HS-5 (cell line): ENCODE results near the gene STRIP2.
"Not testable (repeated sequence)": the region's sequence is repeated elsewhere in the genome, so short reads cannot be mapped to it uniquely, and the experiment has no call there.

Source experiments
- DNase-seq: peaks from one replicate; pipeline ENCODE4 v3.0.0-alpha.2; 2012; ENCODE audit warnings: low read depth

Gene STRIP2, protein sequence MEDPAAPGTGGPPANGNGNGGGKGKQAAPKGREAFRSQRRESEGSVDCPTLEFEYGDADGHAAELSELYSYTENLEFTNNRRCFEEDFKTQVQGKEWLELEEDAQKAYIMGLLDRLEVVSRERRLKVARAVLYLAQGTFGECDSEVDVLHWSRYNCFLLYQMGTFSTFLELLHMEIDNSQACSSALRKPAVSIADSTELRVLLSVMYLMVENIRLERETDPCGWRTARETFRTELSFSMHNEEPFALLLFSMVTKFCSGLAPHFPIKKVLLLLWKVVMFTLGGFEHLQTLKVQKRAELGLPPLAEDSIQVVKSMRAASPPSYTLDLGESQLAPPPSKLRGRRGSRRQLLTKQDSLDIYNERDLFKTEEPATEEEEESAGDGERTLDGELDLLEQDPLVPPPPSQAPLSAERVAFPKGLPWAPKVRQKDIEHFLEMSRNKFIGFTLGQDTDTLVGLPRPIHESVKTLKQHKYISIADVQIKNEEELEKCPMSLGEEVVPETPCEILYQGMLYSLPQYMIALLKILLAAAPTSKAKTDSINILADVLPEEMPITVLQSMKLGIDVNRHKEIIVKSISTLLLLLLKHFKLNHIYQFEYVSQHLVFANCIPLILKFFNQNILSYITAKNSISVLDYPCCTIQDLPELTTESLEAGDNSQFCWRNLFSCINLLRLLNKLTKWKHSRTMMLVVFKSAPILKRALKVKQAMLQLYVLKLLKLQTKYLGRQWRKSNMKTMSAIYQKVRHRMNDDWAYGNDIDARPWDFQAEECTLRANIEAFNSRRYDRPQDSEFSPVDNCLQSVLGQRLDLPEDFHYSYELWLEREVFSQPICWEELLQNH

DNA sequence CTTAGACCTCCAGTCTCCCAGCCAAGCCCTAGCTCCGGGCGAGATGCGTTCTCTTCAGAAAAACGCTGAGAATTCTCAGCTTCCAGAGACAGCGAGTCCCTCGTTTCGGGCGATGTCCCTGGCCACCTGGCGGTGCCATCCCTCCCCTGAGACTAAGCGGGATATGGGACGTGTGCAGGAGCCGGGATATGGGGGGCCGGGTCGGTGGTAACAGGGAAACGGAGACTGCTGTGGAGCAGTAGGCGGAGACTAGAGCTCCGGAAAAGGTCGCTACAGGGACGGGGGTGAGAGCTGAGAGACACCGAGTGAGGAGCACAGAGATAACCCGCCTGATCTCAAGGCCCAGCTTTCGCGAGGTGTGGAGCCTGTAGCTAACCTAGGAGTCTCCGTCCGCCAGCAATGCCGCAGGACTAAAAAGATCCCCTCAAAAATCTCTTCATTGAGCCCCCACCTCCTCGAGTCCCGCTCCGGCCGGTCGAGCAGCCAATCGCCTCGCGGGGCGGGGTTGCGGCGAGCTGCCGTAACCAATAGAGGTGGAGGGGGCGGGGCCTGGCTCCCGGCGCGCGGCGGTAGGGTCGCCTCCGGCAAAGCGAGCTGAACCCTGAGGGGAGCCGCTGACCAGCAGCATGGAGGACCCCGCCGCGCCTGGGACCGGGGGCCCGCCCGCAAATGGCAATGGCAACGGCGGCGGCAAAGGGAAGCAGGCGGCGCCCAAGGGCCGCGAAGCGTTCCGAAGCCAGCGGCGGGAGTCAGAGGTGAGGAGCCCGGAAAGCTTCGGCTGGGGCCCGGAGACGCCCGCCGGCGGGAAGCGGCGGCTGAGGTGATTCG lies at the start of gene STRIP2:
STRIP2 (plus strand) TSS at position 586 of the 828 bp plus-strand sequence; CDS start at position 627, 41 bp downstream.
- peak; percentile 36 for DNase-seq

DNA sequence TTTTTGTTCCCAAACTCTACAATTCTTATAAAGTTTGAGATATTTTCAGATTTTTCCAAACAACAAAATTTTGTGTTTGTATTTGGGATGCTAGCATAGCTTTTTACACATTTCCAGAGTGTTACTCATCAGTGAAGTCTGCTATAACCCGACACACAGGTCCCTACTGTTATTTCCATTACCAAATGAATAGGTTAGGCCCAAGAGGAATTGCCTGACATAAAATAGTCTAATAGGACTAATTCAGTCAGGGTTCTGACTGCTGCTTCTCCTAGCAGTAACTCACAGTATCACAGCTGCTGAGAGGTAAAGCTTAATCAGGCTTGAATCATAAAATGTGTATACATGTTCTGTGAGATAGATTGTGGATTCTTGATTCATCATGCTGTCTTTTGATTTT lies 49.1 kb upstream of the STRIP2 start:
- DNase-seq = no peak

DNA sequence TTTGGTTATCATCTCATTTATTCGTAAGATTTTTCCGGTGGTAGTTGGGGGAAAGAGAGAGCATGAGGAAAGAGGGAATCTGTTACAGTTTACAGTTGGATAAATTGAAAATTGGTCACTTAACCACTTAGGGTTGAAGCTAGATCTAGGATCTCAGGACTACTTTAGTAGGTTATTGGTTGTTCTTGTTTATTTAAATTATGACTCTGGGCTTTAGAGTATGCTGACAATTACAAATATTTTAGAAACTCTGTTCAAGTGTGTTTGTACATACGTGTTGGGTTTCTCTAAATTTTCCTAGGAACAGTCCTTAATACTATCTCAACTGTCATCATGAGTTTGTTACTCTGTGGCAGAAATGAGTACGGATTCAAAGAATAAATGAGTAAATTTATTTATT lies 48.6 kb upstream of the STRIP2 start:
- DNase-seq = no peak

DNA sequence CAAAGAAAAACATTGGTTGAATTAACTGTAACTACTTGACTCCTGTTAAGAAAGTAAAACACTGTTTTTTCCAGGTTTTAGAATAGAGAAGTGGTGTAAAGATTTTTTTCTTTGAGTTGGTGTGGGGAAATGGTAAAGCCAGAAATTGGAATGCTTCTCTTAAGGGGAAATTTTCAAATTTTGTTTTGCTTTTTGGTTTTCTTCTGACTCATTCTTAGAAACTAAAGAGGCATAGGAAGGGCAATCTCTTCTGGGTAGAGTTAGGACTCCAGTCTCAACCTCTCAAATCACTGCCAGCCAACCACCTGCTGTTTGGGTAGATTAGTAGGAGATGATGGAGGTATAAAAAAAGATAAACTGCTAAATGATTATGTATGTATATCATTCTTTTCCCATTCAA lies 47.7 kb upstream of the STRIP2 start:
- DNase-seq = no peak

DNA sequence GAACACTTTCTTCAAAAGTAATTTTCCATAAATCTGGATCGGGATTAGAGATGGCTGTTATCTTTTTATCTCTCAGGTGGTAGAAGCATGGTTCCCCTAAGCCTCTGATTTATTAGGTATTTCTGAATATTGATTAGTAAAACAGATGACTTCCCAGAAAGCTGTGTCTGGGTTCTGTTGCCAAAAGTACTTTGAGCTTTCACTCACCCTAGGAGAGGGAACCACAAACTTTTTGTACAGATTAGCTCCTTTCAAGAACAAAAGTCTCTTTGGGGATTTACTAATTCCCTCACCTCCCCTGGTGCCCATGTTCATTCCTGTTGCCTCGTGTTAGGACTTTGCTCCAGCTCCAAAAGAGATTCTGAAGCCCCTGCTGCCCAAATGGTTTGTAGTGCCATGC lies 46.7 kb upstream of the STRIP2 start:
- DNase-seq = no peak

DNA sequence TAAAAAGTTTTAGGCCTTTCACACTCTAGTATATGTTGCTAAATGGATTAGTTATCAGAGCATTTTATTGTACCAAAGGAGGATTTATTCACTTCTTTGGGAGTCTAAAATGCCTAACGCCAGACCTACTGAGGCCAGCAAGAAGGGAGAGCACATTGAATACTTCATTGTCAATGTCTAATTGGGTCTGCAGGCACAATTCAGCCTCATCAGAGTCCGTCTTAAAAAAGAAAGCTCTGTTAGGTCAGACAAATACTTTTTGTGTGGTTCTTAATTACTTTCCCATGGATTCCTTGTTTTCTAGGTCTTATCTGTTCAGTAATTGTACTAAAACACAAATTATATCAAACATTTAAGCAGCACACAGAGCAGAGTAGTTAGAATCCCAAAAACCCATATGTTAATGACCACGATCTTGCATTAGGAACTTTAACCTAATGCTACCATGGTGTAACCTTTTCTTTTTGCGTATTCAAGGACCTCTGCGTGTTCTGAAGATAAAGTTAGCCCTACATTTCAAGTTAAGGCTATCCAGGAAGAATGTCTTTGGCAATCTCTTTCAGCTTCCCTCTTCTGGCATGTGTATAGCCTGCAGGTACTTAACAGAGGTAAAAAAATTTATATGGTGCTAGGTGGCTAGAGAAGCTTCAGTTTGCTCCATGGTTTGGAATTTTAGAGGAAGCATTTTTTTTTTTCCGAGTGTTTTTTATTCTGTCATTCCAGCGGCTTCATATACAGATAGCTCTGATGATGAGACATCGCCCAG lies 45.7 kb upstream of the STRIP2 start:
- DNase-seq = no peak

DNA sequence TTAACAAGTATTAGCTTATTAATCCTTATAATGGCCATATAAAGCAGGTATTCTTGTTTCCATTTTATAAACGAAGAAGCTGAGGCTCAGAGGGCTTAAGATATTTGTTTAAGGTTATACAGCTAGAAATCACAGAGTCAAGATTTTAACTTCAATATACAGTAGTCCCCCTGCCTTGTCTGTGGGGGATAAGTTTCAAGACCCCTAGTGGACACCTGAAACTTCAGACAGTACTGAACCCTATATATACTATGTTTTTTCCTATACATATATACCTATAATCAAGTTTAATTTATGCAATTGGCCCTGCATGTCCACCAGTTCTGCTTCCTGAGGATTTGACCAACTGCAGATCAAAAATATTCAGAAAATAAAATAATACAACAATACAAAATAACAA lies 44.4 kb upstream of the STRIP2 start:
- DNase-seq = no peak

DNA sequence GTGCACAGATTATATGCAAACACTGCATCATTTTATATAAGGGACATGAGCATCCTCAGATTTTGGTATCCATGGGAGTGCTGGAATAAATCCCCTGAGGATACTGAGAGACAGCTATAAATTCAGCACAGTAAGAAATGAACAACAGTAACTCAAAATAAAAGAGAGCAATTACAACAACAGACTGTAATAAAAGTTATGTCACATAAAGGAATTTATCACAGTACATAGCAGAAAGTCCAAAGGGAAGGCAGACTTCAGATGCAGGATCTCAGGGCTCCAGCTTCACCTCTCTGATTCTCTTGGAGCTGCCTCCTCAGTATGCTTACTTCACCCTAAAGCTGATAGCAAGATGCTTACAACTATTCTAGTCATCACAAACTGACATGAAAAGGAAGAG lies 43.9 kb upstream of the STRIP2 start:
- DNase-seq = no peak

DNA sequence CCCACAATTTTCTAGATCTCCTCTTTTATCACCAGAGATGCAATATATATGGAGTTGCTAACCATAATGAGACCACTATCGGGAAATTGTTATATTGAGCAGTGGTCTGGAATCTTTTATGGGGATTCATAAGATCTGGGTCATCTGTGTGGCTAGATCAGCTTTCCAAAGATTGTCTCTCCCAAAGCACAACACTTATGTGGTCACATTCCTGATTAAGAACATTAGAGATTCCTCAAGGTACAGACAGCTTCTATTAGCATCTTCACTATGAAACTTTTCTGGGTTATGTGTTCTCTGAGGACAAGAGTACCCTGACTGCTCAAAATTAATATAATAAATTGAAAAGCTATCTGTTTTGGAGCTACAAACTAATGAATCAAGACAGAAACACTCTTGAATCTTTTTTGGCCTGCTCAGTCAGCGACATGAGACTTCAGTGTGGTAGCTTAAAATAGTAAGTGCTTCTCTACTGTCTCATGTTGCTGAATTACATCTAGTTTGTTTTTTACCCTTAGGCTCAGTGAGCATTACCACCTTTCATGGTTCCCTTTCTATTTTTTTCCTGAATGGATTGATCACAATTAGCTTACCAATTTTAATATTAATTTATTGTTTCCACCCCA lies 42.6 kb upstream of the STRIP2 start:
- DNase-seq = no peak

DNA sequence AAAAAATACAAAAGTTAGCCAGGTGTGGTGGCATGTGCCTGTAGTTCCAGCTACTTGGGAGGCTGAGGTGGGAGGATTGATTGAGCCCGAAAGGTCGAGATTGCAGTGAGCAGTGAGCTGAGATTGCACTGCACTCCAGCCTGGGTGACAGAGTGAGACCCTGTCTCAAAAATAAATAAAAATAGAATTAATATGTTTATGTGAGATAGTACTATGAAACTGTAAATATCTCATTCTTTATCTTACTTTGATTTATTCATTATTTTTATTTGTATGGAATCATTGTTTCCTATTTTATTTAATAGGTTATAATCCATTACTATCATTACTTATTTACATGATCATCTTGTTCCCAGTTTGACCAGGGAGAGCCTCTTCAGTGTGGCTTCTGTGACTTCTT lies 41.0 kb upstream of the STRIP2 start:
- DNase-seq = no peak

DNA sequence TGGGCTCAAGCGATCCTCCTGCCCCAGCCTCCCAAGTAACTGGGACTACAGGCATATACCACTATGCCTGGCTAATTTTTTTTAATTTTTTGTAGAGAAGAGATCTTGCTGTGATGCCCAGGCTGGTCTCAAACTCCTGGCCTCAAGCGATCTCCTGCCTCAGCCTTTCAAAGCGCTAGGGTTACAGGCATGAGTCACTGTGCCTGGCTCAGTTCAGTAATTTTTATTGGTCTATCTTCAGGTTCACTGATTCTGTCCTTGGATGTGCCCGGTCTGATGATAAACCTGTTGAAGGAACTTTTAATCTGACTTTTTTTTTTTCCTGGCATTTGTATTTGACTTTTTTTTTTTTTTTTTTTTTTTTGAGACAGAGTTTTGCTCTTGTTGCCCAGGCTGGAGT lies 40.1 kb upstream of the STRIP2 start:
- no peak for DNase-seq

DNA sequence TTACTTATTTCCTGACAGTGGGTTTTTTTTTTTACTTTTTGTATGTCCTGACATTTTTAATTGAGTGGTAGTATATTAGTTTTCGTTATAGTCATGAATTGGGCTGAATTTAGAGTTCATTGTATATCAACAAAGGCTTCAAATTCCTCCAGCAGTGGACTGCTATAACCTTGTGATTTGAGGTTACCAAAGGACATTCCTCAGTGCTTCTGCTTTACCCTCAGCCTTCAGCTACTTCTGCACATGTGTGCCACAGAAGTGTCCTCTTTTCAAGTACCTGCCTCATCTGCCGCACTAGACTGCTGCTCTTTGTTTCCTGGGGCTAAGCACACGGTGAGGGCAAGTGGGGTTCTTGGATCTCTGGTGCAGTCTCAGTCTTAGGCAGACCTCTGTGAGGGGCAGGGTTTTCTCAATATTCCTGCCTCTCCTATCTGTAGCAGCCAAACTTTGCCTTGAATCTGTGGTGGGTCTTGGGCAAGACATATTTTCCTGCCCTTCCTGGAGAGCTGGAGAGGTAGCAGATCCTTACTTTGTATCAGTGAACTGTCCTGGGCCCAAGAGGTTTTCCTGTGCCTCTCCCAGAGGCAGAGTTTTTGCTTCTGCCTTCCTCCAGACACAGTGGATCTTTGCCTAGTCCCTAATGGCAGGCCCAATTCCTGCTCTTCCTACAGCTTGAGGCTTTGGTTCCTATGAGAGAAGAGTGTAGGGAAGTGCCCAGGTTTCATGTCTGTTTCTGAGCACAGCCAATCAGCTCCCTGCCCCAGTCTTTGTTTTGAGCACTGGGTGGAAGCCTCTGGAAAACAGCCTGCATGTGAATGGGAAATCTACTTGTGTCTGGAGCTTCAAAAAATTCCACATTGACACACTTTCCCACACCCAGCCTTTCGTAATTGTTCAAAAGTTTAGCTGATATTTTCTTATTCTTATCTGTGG lies 39.0 kb upstream of the STRIP2 start:
- no peak for DNase-seq

DNA sequence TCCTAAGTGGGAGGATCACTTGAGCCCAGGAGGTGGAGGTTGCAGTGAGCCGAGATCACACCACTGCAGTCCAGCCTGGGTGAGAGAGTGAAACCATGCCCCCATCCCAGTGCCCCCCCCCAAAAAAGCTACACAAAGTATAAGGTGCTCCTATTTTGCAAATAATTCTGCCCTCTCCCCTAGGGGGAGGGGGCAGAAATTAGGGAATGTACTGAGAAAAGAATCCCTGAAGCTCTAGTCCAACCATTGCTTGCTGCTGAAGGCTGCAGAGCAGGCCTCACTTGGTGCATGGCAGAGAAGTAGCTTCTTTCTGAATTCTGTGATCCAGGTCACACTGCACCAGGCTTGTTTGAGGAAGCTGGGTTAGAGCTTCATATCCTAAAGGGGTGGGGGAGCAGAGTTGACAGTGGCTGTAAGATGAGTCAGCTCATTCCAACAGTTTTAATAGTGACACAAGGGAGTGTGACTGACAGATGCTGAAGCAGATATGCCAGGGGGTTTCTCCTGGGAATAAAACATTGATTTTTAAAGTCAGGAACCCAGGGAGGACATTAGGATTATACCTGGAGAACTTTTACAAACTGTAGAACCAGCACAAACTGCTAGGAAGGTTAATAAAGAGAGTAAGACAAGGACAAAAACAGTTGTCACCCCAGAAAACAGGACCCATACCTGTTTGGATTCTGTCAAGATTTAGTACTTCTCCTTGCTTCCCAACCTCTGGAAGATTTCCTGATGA lies 32.8 kb upstream of the STRIP2 start:
- DNase-seq = no peak

DNA sequence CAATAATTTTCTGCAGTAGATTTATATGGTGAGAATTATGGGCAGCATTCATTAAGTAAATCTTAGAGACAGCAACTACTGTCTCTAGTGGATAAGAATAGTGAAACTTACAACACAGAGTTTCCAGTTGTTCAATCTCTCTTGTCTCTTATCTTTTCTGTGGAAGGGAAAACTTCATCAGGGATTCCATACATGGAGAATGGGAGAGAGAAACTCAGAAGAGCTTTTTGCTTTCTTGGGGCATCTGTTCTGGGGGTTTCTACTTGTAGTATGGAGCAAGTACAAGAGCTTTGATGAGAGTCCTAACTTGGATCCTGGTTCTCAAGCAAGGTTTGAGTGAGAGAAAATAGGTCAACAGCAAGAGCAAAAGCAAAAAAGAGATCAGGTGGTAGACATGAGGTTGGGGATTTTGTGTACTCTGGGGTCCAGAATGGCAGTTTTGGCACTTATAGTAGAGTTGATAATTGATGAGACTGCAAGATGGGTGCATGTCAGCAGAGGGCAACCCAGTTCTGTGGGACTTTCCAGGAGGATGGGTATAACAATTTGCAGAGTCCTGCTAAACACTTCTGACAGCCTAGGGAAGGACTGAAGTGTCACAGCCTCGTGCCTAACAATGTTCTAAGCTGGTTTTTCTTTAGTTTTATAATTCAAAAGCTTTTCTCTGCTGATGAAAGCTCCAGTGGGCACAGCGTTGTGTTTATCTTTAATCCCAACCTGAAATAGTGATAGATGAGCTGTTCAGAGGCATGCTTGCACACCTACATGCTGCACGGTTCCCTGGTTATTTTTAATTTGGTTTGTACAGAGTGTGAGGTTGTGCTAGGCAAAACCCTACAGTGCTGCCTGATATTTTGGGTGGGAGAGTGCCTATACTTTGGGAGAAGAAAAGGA lies 32.0 kb upstream of the STRIP2 start:
- DNase-seq = no peak

DNA sequence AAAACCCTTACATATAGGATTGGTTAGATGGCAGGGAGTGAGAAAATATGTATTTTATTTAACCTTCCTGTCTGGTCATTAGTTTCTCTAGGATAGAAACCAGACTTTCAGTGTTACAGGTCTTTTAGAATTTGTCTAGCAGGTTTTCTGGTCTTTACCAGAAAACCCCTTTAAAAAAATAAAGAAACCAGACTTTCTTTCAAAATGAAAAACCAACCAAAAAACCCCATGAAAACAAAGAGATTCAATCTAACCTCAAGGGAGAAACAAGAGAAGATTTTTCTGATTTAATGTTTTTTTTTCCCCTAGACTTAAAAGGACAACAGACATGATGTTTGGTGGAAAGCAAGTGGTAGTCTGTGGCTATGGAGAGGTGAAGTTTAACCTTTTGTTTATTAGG lies 28.7 kb upstream of the STRIP2 start:
- no peak for DNase-seq

DNA sequence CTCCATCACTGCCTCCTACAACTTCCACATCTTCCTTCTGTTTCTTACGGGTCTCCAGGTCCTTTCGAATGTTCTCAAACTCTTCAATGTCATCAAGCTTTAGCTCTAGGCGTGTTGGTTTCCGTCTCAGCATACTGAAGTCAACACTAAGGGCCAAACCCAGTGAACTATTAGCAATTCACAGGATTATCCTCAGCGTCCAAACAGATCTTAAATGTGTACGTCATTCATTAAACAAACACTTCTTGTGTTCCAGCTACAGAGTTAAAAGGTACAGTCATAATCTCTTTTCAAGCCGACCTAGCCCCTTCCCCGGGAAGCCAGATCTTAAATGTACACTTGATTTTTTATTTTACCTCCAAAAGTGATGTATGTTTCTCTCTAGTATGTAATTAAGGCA lies 24.0 kb upstream of the STRIP2 start:
- not testable (repeated sequence) for DNase-seq

DNA sequence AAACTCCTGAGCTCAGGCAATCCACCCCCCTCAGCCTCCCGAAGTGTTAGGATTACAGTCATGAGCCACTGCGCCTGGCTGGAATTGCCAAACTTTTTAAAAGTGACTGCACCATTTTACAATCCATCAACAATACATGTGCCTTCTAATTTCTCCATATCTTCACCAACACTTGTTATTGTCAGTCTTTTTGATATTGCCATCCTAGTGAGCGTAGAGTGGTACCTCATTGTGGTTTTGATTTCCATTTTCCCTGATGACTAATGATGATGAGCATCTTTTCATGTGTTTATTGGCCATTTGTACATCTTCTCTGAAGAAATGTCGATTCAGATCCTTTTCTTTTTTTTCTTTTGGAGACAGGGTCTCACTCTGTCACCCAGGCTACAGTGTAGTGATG lies 21.7 kb upstream of the STRIP2 start:
- DNase-seq = no peak

DNA sequence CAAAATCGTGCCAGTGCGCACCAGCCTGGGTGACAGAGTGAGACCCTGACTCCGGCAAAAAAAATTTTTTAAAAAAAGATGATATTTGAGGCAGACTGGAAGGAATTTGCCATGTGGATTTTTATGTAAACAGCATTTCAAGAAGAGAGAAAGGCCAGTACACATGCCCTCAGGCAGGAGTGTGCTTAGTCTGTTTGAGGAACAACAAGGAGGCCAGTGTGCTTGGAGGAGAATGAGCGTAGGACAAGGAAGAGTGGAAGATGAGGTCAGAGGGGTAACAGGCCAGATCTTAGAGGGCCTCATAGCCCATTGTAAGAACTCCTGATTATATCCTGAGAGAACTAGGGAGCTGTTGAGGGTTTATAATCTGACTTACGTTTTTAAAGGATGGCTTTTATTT lies 17.2 kb upstream of the STRIP2 start:
- no peak for DNase-seq
